Tibial nerve (tissue), 4 donors: ENCODE data around the gene LENG8.

Experiments used
- EP300 ChIP-seq, 2 donors: sonication (generic); formaldehyde crosslinking; IDR thresholded peaks; one replicate each; pipeline ENCODE4 v1.6.1; 2017; ENCODE audit warnings: antibody characterized with exemption in 2 of 2, mild to moderate bottlenecking in 1 of 2
- POLR2A ChIP-seq, 2 donors: fragments of 450-650 bp; IDR thresholded peaks; one replicate each; pipeline ENCODE4 v1.6.1; 2017; ENCODE audit warnings: antibody characterized with exemption in 2 of 2, mild to moderate bottlenecking in 2 of 2, moderate library complexity in 2 of 2
- TF ChIP-seq, protein P1 (sequence below), 5 experiments: fragments of 200-600 bp in 3 of 5; fragments of 450-650 bp in 2 of 5; sonication (generic) in 3 of 5; IDR thresholded peaks; one replicate each; pipeline ENCODE4 v1.5.1; 2016 to 2019; ENCODE audit warnings: antibody characterized with exemption in 5 of 5, mild to moderate bottlenecking in 3 of 5, moderate library complexity in 2 of 5

DNA sequence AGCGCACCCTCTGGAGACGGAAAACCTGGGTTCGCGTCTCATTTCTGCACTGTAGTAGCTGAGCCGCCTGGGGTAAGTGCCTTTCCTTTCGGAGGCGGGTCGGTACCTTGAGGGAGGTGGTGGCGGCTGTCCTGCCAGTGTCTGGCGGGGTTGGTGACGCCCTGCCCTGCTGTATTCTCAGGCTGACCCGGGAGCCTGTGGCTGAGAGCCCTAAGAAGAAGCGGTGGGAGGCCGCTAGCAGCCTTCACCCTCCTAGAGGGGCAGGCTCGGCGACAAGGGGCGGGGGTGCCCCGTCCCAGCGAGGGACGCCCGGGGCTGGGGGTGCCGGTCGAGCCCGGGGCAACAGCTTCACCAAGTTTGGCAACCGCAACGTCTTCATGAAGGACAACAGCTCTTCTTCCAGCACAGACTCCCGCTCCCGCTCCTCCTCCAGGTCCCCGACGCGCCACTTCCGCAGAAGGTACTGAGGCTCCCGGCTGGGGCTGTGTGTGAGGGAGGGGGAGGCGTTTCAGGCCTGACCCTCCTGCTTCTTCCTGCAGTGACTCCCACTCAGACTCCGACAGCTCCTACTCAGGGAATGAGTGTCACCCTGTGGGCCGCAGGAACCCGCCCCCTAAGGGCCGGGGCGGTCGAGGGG is 6.9 kb downstream of the LENG8 start:
- TF ChIP-seq, protein P1, sequence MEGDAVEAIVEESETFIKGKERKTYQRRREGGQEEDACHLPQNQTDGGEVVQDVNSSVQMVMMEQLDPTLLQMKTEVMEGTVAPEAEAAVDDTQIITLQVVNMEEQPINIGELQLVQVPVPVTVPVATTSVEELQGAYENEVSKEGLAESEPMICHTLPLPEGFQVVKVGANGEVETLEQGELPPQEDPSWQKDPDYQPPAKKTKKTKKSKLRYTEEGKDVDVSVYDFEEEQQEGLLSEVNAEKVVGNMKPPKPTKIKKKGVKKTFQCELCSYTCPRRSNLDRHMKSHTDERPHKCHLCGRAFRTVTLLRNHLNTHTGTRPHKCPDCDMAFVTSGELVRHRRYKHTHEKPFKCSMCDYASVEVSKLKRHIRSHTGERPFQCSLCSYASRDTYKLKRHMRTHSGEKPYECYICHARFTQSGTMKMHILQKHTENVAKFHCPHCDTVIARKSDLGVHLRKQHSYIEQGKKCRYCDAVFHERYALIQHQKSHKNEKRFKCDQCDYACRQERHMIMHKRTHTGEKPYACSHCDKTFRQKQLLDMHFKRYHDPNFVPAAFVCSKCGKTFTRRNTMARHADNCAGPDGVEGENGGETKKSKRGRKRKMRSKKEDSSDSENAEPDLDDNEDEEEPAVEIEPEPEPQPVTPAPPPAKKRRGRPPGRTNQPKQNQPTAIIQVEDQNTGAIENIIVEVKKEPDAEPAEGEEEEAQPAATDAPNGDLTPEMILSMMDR (IDR thresholded peaks at IDR 0.05) = no peak
- TF ChIP-seq POLR2A (IDR thresholded peaks at IDR 0.05) (no peak), EP300 (IDR thresholded peaks at IDR 0.05) (no peak)
